GM18520 (cell line): ENCODE results near the gene AP5S1.

ENCODE experiments used
- ATAC-seq: cut with Tn5 transposase; IDR thresholded peaks from one replicate; pipeline ENCODE4 v1.9.1; 2021; ENCODE audit not compliant: unreplicated experiment

The AP5S1 gene

GRCh38 chr20:3873507-3873906 lies 53.2 kb downstream of the AP5S1 start:
- no peak for ATAC-seq

GRCh38 chr20:3874194-3874844 lies 54.0 kb downstream of the AP5S1 start:
- no peak for ATAC-seq

- ATAC-seq: no peak
Measured at GRCh38 chr20:3875378-3875974, 55.1 kb downstream of the AP5S1 start.

- ATAC-seq: no peak
Measured at GRCh38 chr20:3876000-3876399, 55.7 kb downstream of the AP5S1 start.

DNA sequence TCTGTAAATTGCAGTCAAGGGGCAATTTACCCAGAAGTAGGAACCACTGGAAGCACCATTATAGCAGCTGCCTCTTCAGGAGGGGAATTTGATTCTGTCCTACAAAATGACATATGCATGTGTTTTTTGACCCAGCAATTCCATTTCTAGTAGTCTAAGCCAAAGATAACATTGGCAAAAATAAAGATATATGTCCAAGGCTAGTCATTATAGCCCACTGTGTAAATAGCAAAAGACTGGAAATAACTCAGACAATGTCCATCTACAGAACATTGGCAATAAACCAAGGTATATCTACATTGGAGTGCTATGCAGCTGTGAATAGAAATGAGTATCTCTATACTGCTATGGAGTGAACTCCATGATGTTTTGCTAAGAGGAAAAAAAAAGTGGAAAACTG lies 56.3 kb downstream of the AP5S1 start:
- no peak for ATAC-seq
